AG04450 (cell line): Measurements from ENCODE around the gene HOXB6. TPM values are rescaled to one million over a fixed set of nuclear protein-coding genes. Genes with fewer than 3 reads are reported as not detected.

Source experiments
- CTCF ChIA-PET: fragments of 300-600, 350-600 bp; formaldehyde crosslinking; extraction: SDS; loops from one replicate; lab custom pipeline; 2022; ENCODE audit warnings: antibody characterized with exemption, inconsistent platforms; lab: Charles Lee
- POLR2A ChIA-PET: fragments of 350-600 bp; formaldehyde crosslinking; extraction: SDS; loops from one replicate; lab custom pipeline; 2021; ENCODE audit warnings: antibody characterized with exemption, inconsistent platforms; lab: Yijun Ruan, JAX
- DNase-seq: peaks from one replicate; pipeline ENCODE4 v3.0.0-alpha.2; 2011; ENCODE audit warnings: low read depth, low spot score
- H3K27ac ChIP-seq: one replicate; pipeline ENCODE4 v1.5.1; 2012; ENCODE audit warnings: low read depth, low read length, control low read depth
- H3K27me3 ChIP-seq: one replicate; pipeline ENCODE4 v1.6.0; 2012; ENCODE audit warnings: low read length; ENCODE audit not compliant: control insufficient read depth, insufficient read depth
- H3K4me3 ChIP-seq: 2 replicates; pipeline ENCODE4 v1.5.1; 2011; ENCODE audit warnings: mild to moderate bottlenecking, low read depth, low read length, control low read depth
- H3K9me3 ChIP-seq: 2 replicates; pipeline ENCODE4 v1.5.1; 2012; ENCODE audit warnings: low read length; ENCODE audit not compliant: control insufficient read depth, insufficient read depth
- polyA plus RNA-seq: library from polyadenylated mRNA; depleted of rRNA; stranded (reverse); fragments of >200 nt; gene quantifications from 2 replicates; pipeline ENCODE4 v1.2.3, GENCODE V29; 2011
- TF ChIP-seq, protein P1 (sequence below): IDR thresholded peaks from 2 replicates; pipeline ENCODE4 v1.5.1; 2011; ENCODE audit warnings: low read depth, low read length, control low read depth, inconsistent platforms

Gene HOXB6
- polyA plus RNA-seq, 1 experiment, result 15.4 TPM

DNA sequence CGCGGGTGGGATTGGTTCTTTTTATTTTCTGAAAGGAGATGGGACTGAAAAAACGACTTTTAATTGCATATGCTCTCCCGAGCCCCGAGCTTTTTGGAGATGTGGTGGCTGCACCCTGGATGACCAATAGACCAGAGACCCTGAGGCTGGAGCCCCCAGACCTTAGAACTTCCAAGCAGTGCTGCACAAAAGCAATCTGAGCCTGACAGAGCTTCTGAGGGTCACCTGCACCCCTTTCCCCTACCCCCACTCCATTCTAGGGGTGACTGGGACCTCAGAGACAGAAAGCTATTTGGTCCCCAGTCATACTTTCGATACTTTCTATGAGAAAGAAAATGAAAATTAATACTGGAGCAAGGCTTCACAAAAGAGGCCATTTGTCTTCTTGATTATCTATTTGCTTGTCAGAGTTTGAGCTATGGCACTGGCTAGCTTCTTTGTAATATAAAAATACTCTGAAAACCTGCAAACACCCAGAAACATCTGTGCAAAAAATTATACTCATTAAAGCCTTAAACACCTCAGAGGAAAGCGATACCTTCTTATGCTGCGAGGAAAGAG is 30.2 kb downstream of the HOXB6 start:
- TF ChIP-seq, protein P1, sequence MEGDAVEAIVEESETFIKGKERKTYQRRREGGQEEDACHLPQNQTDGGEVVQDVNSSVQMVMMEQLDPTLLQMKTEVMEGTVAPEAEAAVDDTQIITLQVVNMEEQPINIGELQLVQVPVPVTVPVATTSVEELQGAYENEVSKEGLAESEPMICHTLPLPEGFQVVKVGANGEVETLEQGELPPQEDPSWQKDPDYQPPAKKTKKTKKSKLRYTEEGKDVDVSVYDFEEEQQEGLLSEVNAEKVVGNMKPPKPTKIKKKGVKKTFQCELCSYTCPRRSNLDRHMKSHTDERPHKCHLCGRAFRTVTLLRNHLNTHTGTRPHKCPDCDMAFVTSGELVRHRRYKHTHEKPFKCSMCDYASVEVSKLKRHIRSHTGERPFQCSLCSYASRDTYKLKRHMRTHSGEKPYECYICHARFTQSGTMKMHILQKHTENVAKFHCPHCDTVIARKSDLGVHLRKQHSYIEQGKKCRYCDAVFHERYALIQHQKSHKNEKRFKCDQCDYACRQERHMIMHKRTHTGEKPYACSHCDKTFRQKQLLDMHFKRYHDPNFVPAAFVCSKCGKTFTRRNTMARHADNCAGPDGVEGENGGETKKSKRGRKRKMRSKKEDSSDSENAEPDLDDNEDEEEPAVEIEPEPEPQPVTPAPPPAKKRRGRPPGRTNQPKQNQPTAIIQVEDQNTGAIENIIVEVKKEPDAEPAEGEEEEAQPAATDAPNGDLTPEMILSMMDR, result no peak
- peak overlapping the region; percentile 91 for H3K27ac ChIP-seq
- DNase-seq, result no peak
- no peaks in the 10 kb centered on the region for H3K27me3 ChIP-seq
- peak overlapping the region; percentile 90 for H3K4me3 ChIP-seq
- H3K9me3 ChIP-seq, result no peaks in the 10 kb centered on the region
- CTCF ChIA-PET, result interaction anchor here (0.6 to 1.2 kb wide), 3 partner anchors 15 to 21 kb away, joined by 3 to 4 read pairs (median 4); no protein-coding TSS in a partner anchor
- POLR2A ChIA-PET, result interaction anchor here (0.5 to 3.1 kb wide), 6 partner anchors 13 to 526 kb away, joined by 3 to 11 read pairs (median 5); partner anchors contain the start of gene NFE2L1

DNA sequence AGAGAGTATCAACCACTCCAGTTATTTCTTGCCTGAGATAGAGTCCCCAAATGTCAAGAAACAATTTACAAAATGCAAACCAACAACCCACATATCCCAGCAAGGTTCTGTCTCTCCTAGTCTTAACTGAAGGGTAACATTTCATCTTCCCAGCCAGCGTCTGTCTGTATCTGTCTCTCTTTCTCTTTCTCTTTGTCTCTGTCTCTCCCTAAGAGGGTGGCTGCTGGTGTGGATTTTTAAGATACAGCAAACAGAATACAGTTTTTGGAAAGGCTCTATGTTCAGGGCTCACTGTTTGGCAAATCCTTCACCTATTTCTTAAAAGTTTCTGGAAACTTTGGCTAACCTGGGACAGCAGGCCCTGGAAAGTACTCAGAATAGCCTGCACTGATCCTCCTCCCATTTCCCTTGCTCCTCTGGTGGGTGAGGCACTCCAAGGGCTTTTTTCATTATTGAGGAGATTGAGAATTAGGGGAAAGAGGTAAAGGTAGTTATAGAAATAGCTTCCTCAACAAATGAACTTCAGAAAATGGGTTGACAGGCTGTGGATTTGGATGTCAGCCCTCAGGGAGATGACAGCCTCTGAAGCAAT is 32.9 kb downstream of the HOXB6 start:
- Histone ChIP-seq H3K9me3 (no peaks in the 10 kb centered on the region), H3K27me3 (no peaks in the 10 kb centered on the region), H3K27ac (peak overlapping the region; percentile 94), H3K4me3 (peak overlapping the region; percentile 90)
- TF ChIP-seq, protein P1, result no peak
- no peak for DNase-seq
- CTCF ChIA-PET, result interaction anchor here (0.6 kb wide), 1 partner anchor 19 kb away, joined by 3 read pairs; no protein-coding TSS in a partner anchor
- POLR2A ChIA-PET, result interaction anchor here (4.5 kb wide), 1 partner anchor 16 kb away, joined by 40 read pairs; no protein-coding TSS in a partner anchor

DNA sequence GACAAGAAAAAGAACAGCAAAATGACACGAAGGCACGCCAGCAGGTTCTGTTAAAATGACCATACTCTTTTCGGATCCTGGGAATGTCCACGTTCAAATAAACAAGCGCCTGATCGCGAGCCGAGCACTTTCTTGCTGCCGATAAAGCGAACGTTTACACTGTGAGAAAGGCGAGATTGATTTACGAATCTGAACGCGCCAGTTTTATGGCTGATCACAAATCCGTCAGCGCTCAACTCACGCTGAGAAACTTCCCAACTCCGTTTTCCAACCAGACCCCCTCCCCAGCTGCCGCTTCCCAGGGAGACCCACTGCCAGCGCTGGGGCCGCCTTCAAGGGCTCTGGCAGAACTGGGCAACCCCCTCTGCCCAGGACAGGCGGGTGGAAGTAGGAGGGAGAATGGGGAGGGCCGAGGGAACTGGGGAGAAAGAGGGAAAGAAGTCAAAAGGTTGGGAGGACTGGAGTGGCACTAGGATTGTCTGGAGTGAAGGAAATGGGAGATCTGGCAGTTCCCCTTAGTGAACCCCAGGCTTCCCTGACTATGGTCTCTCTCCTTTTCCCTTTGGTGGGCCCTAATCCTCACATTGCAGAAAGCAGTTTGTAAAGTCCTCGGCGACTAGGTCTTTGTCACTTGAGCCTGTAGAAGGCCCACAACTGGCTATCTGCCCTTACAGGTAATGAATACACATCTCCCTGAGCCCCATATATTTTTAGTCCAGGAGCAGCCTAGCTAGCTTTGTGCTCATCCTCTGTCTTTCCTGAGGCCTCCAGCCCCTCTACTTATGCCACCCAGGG is 33.6 kb downstream of the HOXB6 start:
- peak overlapping the region; percentile 94 for H3K27ac ChIP-seq
- TF ChIP-seq, protein P1, result no peak
- H3K4me3 ChIP-seq, result peak overlapping the region; percentile 90
- POLR2A ChIA-PET, result interaction anchor here (4.5 kb wide), 1 partner anchor 15 kb away, joined by 40 read pairs; no protein-coding TSS in a partner anchor
- no peaks in the 10 kb centered on the region for H3K9me3 ChIP-seq
- no peak for DNase-seq
- CTCF ChIA-PET, result interaction anchor here (0.5 kb wide), 1 partner anchor 498 kb away, joined by 6 read pairs; no protein-coding TSS in a partner anchor
- H3K27me3 ChIP-seq, result no peaks in the 10 kb centered on the region

DNA sequence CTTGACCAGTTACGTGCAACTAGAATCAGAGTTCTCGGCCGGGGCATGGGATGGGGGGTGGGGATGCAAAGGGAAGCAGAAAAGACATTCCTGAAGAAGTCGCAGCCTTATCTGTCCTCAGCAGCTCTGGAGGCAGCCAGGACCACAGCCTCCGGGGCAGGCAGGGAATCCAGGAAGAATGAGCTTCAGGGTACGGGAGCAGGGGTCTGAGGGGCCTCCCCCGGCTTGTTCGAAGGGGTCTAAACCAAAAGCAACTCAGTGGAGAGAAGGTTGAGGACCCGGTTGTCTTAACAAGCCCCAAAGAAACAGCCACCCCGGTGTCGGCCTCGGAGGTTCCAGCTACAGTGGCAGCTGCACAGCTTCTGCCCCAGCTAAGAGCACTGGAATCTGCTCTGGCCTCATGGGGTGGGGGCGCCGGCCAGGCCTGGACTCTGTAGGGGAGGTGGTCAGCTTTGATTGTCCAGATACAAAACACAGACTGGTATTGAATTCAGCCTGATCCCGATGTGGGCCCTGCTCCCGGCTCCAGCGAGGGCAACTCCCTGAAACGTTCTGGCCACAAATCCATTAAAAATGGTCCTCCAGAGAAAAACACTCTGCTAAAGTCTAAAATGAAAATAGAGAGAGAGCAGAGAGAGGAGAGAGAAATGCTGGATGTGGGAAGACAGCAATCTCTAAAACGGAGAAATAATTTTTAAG is 34.3 kb downstream of the HOXB6 start:
- TF ChIP-seq, protein P1, result no peak
- CTCF ChIA-PET, result interaction anchor here (1.0 to 1.1 kb wide), 3 partner anchors 11 to 78 kb away, joined by 3 to 5 read pairs (median 3); no protein-coding TSS in a partner anchor
- Histone ChIP-seq H3K4me3 (peak overlapping the region; percentile 90), H3K27me3 (no peaks in the 10 kb centered on the region), H3K9me3 (no peaks in the 10 kb centered on the region), H3K27ac (peak overlapping the region; percentile 94)
- DNase-seq, result no peak
- POLR2A ChIA-PET, result interaction anchor here (0.8 to 4.5 kb wide), 6 partner anchors 8 to 24 kb away, joined by 3 to 40 read pairs (median 6); partner anchors contain the start of gene HOXB4
